Activated T-cell treated with anti-CD3 and anti-CD28 coated beads for 4 hours (primary cell): ENCODE measurements around the gene EXOC2.
A peak's percentile ranks its signal among the peaks of the same experiment; 100 is the strongest.

Experiments
- DNase-seq: peaks from one replicate; pipeline ENCODE4 v3.0.0-alpha.2; 2020

Gene EXOC2

GRCh38 chr6:492816-493414 is 200.0 kb downstream of the EXOC2 start:
- DNase-seq, result no peak

- no peak for DNase-seq
These were observed 200.8 kb downstream of the EXOC2 start for GRCh38 chr6:492178-492577.

DNA sequence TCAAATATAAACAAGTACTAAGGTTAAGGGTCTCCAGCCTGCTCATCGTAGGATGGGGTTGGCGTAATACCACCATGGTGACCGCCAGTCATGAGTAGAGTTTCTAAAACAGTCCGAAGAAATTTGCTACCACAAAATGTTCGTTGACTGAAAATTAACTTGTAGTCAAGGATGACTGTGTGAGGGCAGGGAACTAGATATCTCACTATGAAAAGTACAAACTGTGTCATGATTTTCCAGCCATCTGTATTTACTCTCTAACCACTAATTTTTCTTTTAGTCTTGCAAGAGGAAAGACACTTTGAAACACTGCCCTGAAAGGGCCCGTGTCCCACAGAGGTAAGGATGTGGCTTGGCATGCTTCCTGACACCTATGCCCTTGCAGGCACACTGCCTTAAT is 201.7 kb downstream of the EXOC2 start:
- no peak for DNase-seq

GRCh38 chr6:490251-491037 is 202.5 kb downstream of the EXOC2 start:
- DNase-seq, result no peak

DNA sequence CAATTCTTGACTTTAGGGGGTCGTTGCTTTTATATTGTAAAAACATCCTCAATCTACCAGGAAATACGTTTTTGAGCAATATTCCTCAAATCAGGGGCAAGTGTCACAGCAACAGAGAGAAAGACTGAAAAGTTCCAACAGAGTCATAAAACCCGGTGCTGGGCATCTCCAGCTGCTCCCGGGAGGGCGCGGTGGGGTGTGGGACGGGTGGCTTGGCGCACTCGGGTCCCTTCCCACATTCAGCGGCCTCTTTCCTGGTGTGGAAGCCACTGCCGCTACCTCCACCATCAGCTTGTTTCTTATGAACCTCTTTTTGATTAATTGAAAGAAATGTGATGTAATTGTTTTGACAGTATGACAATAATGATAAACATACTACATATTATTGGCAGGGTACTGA is 203.2 kb downstream of the EXOC2 start:
- no peak for DNase-seq

DNA sequence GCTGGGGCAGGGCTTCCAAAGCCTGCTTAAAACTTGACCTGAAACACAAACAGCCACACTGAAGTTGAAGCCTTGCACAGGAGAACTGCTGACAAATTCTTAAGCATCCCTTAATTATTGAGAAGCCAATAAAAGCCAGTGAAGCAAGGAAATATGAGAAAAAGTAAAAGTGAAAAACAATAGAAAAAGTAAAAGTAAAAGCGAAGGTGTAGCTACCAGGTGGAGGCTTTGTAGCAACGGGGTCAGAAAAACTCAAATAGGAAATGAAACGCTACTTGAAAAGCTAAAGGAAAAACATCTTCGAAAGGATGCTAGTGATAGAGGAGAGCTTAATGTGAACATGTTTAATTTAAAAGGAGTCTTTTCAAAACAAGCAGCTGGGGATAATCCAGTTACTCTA is 203.9 kb downstream of the EXOC2 start:
- DNase-seq, result no peak

- DNase-seq, result no peak
These were observed 205.0 kb downstream of the EXOC2 start for GRCh38 chr6:487956-488355.

GRCh38 chr6:485655-486170 is 207.2 kb downstream of the EXOC2 start:
- DNase-seq, result no peak

DNA sequence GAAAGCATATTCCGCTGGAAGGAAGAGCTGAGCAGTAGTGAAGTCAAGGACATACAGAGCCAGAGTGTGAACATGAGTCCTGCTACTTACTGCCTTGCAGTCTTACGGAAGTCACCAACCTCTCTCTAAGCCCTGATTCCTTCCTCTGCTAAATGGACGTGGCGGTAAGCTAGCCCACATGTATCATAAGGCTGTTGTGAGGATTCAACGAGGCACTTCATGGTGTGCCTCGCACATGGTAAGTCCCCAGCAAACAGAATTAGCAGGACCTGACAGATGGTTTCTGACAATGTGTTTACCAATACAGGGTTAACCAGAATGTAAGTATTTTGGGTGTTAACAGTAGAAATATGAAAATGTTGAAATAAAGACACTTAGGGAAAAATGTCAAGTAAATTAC is 208.2 kb downstream of the EXOC2 start:
- no peak for DNase-seq

GRCh38 chr6:484086-484745 is 208.7 kb downstream of the EXOC2 start:
- no peak for DNase-seq

- DNase-seq, result no peak
These were observed 217.6 kb downstream of the EXOC2 start for GRCh38 chr6:475314-475713.

GRCh38 chr6:474453-475185 is 218.3 kb downstream of the EXOC2 start:
- DNase-seq, result peak; percentile 63

GRCh38 chr6:473768-474452 is 219.0 kb downstream of the EXOC2 start:
- no peak for DNase-seq

DNA sequence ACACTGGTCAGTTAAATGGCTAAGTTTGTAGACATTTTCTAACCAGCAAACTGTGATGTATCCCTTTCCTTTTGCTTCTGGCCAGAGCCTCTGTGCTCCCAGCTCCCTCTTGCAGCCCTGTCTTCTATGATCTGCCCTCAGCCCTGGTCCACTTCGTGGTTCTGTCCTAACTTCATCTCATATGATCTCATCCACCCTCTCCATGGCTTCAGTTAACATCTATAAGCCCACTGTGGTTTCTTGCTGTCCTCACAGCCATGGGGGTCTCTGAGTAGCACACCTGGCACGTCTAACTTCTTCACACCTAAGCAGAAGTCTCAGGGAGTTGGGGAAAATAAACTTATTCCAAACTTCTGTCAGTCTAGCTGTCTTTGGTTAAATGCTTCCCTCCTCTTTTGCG is 219.6 kb downstream of the EXOC2 start:
- DNase-seq, result no peak

DNA sequence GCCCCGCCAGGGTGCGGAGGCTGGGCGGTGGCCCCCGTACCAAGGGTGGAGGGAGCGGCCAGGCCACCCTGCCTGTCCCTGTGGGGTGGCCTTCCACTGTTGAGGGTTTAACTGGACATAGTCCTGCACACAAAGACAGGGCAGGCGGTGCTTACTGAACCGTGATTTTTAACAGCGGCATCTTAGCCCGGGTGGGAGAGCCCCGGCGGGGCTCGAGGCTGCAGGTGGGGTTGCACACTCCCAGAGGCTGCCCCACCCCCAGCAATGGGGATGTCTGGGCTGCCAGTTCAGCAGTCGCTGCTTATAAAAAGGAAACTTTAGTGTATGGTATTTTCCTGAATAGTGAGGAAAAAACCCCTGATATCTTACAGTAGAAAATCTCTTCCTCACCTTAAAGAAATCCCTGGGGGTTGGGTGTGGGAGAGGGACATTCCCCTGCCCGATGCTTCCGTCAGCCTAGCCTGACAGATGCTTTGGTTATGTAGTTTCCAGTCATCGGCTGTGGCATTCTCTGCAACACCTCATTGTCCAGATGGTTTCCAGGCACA is 222.0 kb downstream of the EXOC2 start:
- DNase-seq, result no peak

DNA sequence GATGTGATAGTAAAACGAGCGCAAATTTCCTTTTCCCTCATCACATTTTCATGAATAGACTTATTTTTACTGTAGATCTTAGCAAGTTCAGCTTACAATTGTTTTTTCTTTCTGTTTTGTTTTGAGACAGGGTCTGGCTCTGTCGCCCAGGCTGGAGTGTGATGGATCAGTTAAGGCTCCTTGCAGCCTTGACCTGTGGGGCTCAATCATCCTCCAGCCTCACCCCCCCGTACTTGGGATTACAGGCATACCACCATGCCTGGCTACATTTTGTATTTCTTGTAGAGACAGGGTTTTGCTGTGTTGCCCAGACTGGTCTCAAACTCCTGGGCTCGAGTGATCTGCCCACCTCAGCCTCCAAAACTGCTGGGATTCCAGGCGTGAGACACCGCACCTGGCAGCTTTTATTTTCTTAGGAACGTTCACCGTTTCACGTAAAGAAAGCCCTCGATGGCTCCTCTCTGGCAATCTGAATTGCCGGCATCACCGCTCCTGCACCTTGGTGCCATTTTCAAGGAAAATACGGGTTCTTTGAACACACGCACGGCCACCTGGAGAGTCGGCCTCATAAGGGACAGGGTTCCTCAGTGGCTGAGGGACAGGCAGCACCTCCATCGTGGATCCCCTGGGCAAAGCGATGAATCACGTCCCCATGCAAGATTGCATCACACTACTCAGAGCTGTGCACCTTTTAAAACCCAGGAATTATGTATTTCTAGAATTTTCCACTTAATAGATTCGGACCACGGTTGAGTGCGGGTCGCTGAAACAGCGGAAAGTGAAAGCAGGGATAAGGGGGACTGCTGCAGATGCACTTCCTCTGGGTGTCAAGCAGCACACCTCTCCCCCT is 222.7 kb downstream of the EXOC2 start:
- no peak for DNase-seq

DNA sequence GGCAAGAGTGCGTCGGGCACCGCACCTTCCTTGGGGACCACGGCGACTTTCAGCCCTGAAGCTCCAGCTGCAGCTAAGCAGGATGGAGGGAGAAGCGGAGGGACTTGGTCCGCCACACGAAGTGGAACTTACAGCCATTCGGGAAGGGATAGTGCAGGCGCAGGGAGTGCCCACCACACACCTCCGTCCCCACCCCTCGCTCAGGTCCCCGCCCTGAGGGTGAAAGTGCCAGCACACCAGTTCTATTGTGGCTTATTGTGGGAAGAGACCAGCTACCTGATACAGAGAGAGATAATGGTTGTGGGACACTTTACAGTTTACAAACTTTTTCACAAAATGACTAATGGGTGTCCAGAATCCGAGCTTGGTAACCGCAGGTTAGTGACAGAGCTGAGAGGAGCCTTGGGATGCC is 225.3 kb downstream of the EXOC2 start:
- DNase-seq, result no peak

DNA sequence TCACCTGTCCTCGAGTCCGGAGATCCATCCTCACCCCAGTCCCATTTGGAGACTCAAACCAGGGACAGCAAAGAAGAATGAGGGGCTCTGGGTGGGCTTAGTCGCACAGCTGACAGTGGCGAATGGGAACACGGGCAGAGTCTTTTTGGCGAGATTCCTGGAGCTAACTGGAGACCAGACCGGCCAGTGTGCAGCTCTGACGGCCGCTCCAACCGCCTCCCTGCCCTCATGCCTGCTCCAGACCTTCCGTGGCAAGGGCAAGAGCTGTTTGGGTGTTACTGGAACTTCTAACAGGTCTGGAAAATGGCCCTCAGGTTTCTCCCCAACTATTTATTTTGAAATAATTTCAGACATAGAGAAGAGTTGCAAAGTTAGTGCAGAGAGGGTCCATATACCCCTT is 225.8 kb downstream of the EXOC2 start:
- no peak for DNase-seq

DNA sequence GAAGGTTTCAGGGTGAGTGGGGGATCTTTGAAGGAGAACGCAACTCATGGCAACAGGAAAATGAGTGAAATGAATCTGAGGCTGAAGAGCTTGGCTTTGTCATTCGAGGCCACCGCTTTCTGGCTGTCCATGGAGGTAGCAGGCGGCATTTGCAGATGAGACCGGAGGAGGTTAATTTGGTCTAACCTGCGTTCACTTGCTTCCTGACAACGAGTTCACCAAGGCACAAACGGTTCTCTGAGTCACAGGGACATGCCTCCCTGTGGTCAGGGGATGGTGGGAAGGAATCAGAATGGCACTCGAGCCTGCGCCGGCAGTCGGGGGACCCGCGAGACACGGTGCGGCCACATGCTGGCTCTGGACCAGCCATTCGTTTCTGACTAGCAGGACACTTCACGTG is 226.4 kb downstream of the EXOC2 start:
- DNase-seq, result no peak

DNA sequence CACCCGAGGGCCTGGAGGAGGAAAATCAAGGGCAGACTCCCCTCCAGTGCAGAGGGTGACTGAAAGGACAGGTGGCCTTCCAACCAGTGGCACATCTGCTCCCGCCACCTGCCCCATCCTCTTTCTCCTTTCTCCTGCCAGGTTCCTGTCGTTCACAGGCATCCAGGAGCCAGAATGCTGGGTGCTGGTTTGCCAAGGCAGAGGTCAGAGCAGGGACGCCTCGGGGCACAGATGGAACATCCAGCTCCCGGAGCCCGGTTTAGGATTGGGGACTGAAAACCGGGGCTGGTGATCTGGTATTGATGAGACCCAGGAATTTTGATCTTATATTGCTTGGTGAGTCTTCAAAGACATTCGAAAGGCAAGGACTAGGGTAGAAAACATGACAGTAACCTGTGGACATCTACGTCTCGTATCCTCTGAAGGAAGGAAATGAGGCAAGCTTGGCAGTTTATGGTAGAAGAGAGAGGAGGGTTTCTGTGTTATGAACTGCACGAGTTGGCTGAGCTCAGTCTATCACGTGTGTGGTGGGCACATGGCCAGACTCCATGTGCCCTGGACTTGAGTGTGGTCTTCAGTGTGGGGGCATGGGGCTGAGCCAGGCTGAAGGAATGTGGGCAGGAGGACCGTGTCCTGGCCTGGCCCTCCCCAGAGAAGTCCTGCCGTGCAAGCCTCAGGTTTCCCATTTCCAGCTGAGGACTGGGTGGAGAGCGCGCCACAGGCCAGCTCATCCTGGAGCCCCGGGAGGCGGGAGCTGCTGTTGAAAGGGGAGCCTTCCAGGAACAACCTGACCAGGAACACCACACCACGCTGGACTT is 227.2 kb downstream of the EXOC2 start:
- DNase-seq, result no peak

DNA sequence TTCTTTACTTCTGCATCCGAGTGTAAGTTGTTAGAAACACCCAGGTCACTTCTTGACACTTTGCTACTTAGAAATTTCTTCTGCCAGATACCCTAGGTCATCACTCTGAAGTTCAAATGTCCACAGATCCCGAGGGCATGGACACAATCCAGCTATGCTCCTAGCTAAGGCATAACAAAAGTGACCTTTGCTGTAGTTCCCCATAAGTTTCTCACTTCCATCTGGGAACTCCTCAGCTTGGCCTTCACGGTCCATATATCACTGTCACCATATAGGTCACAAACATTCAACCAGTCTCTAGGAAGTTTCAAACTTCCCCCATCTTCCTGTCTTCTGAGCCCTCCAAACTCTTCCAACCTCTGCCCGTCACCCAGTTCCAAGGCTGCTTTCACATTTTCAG is 236.1 kb downstream of the EXOC2 start:
- no peak for DNase-seq
